SH-SY5Y (cell line): Measurements from ENCODE around the gene ETS2.

Source experiments
- GATA2 ChIP-seq: IDR thresholded peaks from 2 replicates; pipeline ENCODE4 v1.6.1; 2011; ENCODE audit warnings: mild to moderate bottlenecking, low read depth, low read length
- GATA3 ChIP-seq: IDR thresholded peaks from 2 replicates; pipeline ENCODE4 v1.6.1; 2011; ENCODE audit warnings: low read depth, mild to moderate bottlenecking, low read length, moderate library complexity

GRCh38 chr21:38832664-38833063 lies 26.9 kb downstream of the ETS2 start:
- no peak for TF ChIP-seq GATA2
- no peak for TF ChIP-seq GATA3
